OCI-LY7 (cell line): Measurements from ENCODE around the gene TICRR. TPM values are rescaled to one million over a fixed set of nuclear protein-coding genes. Genes with fewer than 3 reads are reported as not detected.

ENCODE experiments used
- BruUV-seq: library from RNA; stranded (reverse); fragments of 400-500 nt; replicated peaks from 2 replicates; lab custom pipeline; 2021; lab: Mats Ljungman, UMichigan
- CTCF ChIA-PET: fragments of 300-600 bp; sonication (Branson Sonifier 250); formaldehyde crosslinking; loops from one replicate; lab custom pipeline; 2022; ENCODE audit warnings: antibody characterized with exemption; ENCODE audit not compliant: unreplicated experiment; lab: Charles Lee
- POLR2A ChIA-PET: fragments of 300-600 bp; sonication (Branson Sonifier 250); formaldehyde crosslinking; loops from one replicate; lab custom pipeline; 2022; ENCODE audit warnings: antibody characterized with exemption; lab: Charles Lee
- DNase-seq: peaks from one replicate; pipeline ENCODE4 v3.0.0-alpha.2; 2015; ENCODE audit warnings: low spot score
- H2AFZ ChIP-seq: fragments of 200-600 bp; sonication (generic), shearing (Covaris generic); 2 replicates; pipeline ENCODE4 v1.6.1; 2014; ENCODE audit warnings: mild to moderate bottlenecking, antibody characterized with exemption, low read length, moderate library complexity
- H3K27ac ChIP-seq: fragments of 200-600 bp; sonication (generic); 2 replicates; pipeline ENCODE4 v1.5.1; 2014; ENCODE audit warnings: mixed run types, low read depth, mild to moderate bottlenecking, moderate library complexity, low read length, inconsistent platforms; ENCODE audit not compliant: poor library complexity, severe bottlenecking
- H3K36me3 ChIP-seq: fragments of 200-600 bp; sonication (generic); 2 replicates; pipeline ENCODE4 v1.6.1; 2014; ENCODE audit warnings: mild to moderate bottlenecking, antibody characterized with exemption, low read length, moderate library complexity, mixed read lengths; ENCODE audit not compliant: insufficient read depth
- H3K4me1 ChIP-seq: fragments of 200-600 bp; sonication (generic); 2 replicates; pipeline ENCODE4 v1.5.1; 2014; ENCODE audit warnings: mild to moderate bottlenecking, low read length; ENCODE audit not compliant: insufficient read depth, poor library complexity, severe bottlenecking
- H3K4me2 ChIP-seq: fragments of 200-600 bp; sonication (generic); 2 replicates; pipeline ENCODE4 v1.6.1; 2014; ENCODE audit warnings: mild to moderate bottlenecking, low read length
- H3K4me3 ChIP-seq: fragments of 200-600 bp; sonication (generic); 2 replicates; pipeline ENCODE4 v1.5.1; 2014; ENCODE audit warnings: mild to moderate bottlenecking, low read depth, low read length; ENCODE audit not compliant: poor library complexity, severe bottlenecking
- H3K79me2 ChIP-seq: fragments of 200-600 bp; sonication (generic); 2 replicates; pipeline ENCODE4 v1.6.1; 2016; ENCODE audit warnings: low read depth, mild to moderate bottlenecking, low read length, moderate library complexity, mixed read lengths; ENCODE audit not compliant: insufficient read depth
- H3K9me2 ChIP-seq: fragments of 200-600 bp; sonication (generic); 2 replicates; pipeline ENCODE4 v1.6.1; 2016; ENCODE audit warnings: mild to moderate bottlenecking, low read length, mixed read lengths; ENCODE audit not compliant: insufficient read depth
- H3K9me3 ChIP-seq: fragments of 200-600 bp; sonication (generic); 2 replicates; pipeline ENCODE4 v1.6.1; 2014; ENCODE audit warnings: mild to moderate bottlenecking, mixed run types, low read length, mixed read lengths
- H4K20me1 ChIP-seq: fragments of 200-600 bp; sonication (generic); 2 replicates; pipeline ENCODE4 v1.6.1; 2014; ENCODE audit warnings: mild to moderate bottlenecking, antibody characterized with exemption, low read length, moderate library complexity, mixed read lengths; ENCODE audit not compliant: insufficient read depth
- CTCF ChIP-seq: fragments of 200-600 bp; sonication (generic); conservative IDR thresholded peaks from 2 replicates; pipeline ENCODE4 v1.5.1; 2014; ENCODE audit warnings: mild to moderate bottlenecking, antibody characterized with exemption, low read length, moderate library complexity, mixed read lengths
- EZH2phosphoT487 ChIP-seq: fragments of 200-600 bp; sonication (generic); IDR thresholded peaks from 2 replicates; pipeline ENCODE4 v1.6.1; 2018; ENCODE audit warnings: low read depth, borderline replicate concordance, mild to moderate bottlenecking, mixed run types, antibody characterized with exemption, low read length, moderate library complexity, mixed read lengths
- intact Hi-C: fragments of 100-400 bp; cut with micrococcal nuclease; formaldehyde crosslinking; loops from one replicate; pipeline ENCODE4 v1.10.0; 2022; ENCODE audit not compliant: unreplicated experiment
- total RNA-seq, 2 experiments: library from RNA; depleted of rRNA in 1 of 2; stranded (reverse); fragments of >200 nt in 1 of 2; shearing (Covaris generic) in 1 of 2; gene quantifications; 2 replicates each; pipeline ENCODE4 v1.2.3, GENCODE V29; 2014 to 2022

Gene TICRR
- total RNA-seq, 2 experiments from 2014 or later, result 25.9 to 44.4 TPM

GRCh38 chr15:89677381-89677780, 102.1 kb downstream of the TICRR start:
- intact Hi-C loops, result no loop called here
- no peaks in the 10 kb centered on the region for H3K36me3 ChIP-seq
- H2AFZ ChIP-seq, result no peak overlapping the region
- H3K9me3 ChIP-seq, result no peaks in the 10 kb centered on the region
- ChIA-PET POLR2A (no interaction called here), CTCF (no interaction called here)
- H3K27ac ChIP-seq, result no peak overlapping the region
- no peak for DNase-seq
- no peaks in the 10 kb centered on the region for H3K9me2 ChIP-seq
- H4K20me1 ChIP-seq, result no peaks in the 10 kb centered on the region
- TF ChIP-seq EZH2phosphoT487, result no peak
- no peak for TF ChIP-seq CTCF
- H3K79me2 ChIP-seq, result no peaks in the 10 kb centered on the region
- no TSS peak for BruUV-seq
- H3K4me1 ChIP-seq, result no peaks in the 10 kb centered on the region
- H3K4me3 ChIP-seq, result no peak overlapping the region
- H3K4me2 ChIP-seq, result no peak overlapping the region

Other genes starting within 250 kb of the TICRR start
- 78.3 and 80.2 TPM in 2 replicates for gene POLG, start 240.6 kb upstream of the TICRR start, total RNA-seq (2014; rRNA removed; shearing (Covaris generic))
- gene POLG, start 240.6 kb upstream of the TICRR start, total RNA-seq (2022), result 91.6 and 93.7 TPM in 2 replicates
- not detected in 2 replicates for gene RHCG, start 78.9 kb upstream of the TICRR start, total RNA-seq (2014; rRNA removed; shearing (Covaris generic))
- gene RHCG, start 78.9 kb upstream of the TICRR start, total RNA-seq (2022), result not detected in 2 replicates
- gene KIF7, start 80.0 kb downstream of the TICRR start, total RNA-seq (2014; rRNA removed; shearing (Covaris generic)), result not detected in 2 replicates
- 0.10 TPM in 1 of 2 replicates, not detected in the other for gene KIF7, start 80.0 kb downstream of the TICRR start, total RNA-seq (2022)
- not detected in 2 replicates for gene PLIN1, start 103.9 kb downstream of the TICRR start, total RNA-seq (2014; rRNA removed; shearing (Covaris generic))
- gene PLIN1, start 103.9 kb downstream of the TICRR start, total RNA-seq (2022), result 0.19 and 0.46 TPM in 2 replicates
- gene PEX11A, start 115.3 kb downstream of the TICRR start, total RNA-seq (2014; rRNA removed; shearing (Covaris generic)), result 2.0 and 2.4 TPM in 2 replicates
- 0.77 and 2.8 TPM in 2 replicates for gene PEX11A, start 115.3 kb downstream of the TICRR start, total RNA-seq (2022)
- 0.19 TPM in 1 of 2 replicates, not detected in the other for gene WDR93, start 115.3 kb downstream of the TICRR start, total RNA-seq (2014; rRNA removed; shearing (Covaris generic))
- not detected in 2 replicates for gene WDR93, start 115.3 kb downstream of the TICRR start, total RNA-seq (2022)
- gene MESP1, start 175.8 kb downstream of the TICRR start, total RNA-seq (2014; rRNA removed; shearing (Covaris generic)), result 0.05 and 3.5 TPM in 2 replicates
- gene MESP1, start 175.8 kb downstream of the TICRR start, total RNA-seq (2022), result not detected in 2 replicates
- gene MESP2, start 200.9 kb downstream of the TICRR start, total RNA-seq (2014; rRNA removed; shearing (Covaris generic)), result not detected in 2 replicates
- gene MESP2, start 200.9 kb downstream of the TICRR start, total RNA-seq (2022), result not detected in 2 replicates
- gene ANPEP, start 239.4 kb downstream of the TICRR start, total RNA-seq (2014; rRNA removed; shearing (Covaris generic)), result 0.03 and 0.10 TPM in 2 replicates
- 0.29 TPM in 1 of 2 replicates, not detected in the other for gene ANPEP, start 239.4 kb downstream of the TICRR start, total RNA-seq (2022)